K562 (cell line): ENCODE results near the gene GNPAT. TPM values are rescaled to one million over a fixed set of nuclear protein-coding genes. Genes with fewer than 3 reads are reported as not detected.

Experiments
- ATAC-seq: fragments of 200-7000 bp; cut with Tn5 transposase; 3 replicates; pipeline ENCODE4 v1.9.1; 2020; ENCODE audit warnings: moderate library complexity
- BruUV-seq: library from RNA; stranded (reverse); fragments of 400-500 nt; replicated peaks from 2 replicates; lab custom pipeline; 2021; lab: Mats Ljungman, UMichigan
- CTCF ChIA-PET: fragments of 300-600 bp; formaldehyde crosslinking; extraction: SDS; loops from one replicate; lab custom pipeline; 2021; ENCODE audit warnings: low intra/inter-chr PET ratio; lab: Yijun Ruan, JAX
- POLR2A ChIA-PET: fragments of 300-600, 350-650 bp; sonication (Branson Sonifier 250); formaldehyde crosslinking; extraction: SDS; loops from one replicate; lab custom pipeline; 2021; ENCODE audit warnings: antibody characterized with exemption, inconsistent platforms; lab: Yijun Ruan, JAX
- DNase-seq, 4 experiments: peaks; one replicate each; pipeline versions ENCODE4 v3.0.0 to v3.0.0-alpha.2; 2011 to 2018; ENCODE audit warnings: low spot score in 3 of 4, mixed read lengths in 3 of 4; ENCODE audit errors: extremely low read depth in 1 of 4
- FAIRE-seq: peaks from 2 replicates; lab custom pipeline; 2011; peaks lifted over from hg19 to GRCh38; lab: Jason Lieb, UNC
- H2AFZ ChIP-seq: 2 replicates; pipeline ENCODE4 v1.6.0; 2011; ENCODE audit warnings: low read depth, low read length, control low read depth, inconsistent platforms
- H3K27ac ChIP-seq: fragments of 200-600 bp; 3 replicates; pipeline ENCODE4 v1.8.0; 2011; ENCODE audit warnings: low read depth, mild to moderate bottlenecking, control low read depth, inconsistent platforms, low read length, moderate library complexity, mixed read lengths; ENCODE audit errors: extremely low read depth
- H3K27me3 ChIP-seq, 2 experiments: fragments of 300-600 bp in 1 of 2; 2 replicates in 1 of 2; 3 replicates in 1 of 2; pipeline versions ENCODE4 v1.6.0 to v1.8.0; 2011; ENCODE audit warnings: inconsistent platforms in 2 of 2, low read length in 2 of 2, mild to moderate bottlenecking in 1 of 2, mixed read lengths in 1 of 2, moderate library complexity in 1 of 2; ENCODE audit not compliant: control insufficient read depth in 2 of 2, insufficient read depth in 2 of 2
- H3K36me3 ChIP-seq: fragments of 300-600 bp; 3 replicates; pipeline ENCODE4 v1.8.0; 2011; ENCODE audit warnings: mild to moderate bottlenecking, low read length, inconsistent platforms; ENCODE audit not compliant: control insufficient read depth, insufficient read depth
- H3K4me1 ChIP-seq, 2 experiments: fragments of 200-600 bp in 1 of 2; replicated peaks in 1 of 2; 2 replicates in 1 of 2; 3 replicates in 1 of 2; pipeline versions ENCODE4 v1.5.1 to v1.8.0; 2011; ENCODE audit warnings: inconsistent platforms in 2 of 2, low read length in 2 of 2, mild to moderate bottlenecking in 1 of 2, mixed read lengths in 1 of 2, moderate library complexity in 1 of 2; ENCODE audit not compliant: control insufficient read depth in 2 of 2, insufficient read depth in 2 of 2
- H3K4me2 ChIP-seq: 2 replicates; pipeline ENCODE4 v1.6.1; 2011; ENCODE audit warnings: low read length, control low read depth, inconsistent platforms, mixed read lengths; ENCODE audit not compliant: insufficient read depth
- H3K4me3 ChIP-seq: fragments of 200-600 bp; sonication (generic), shearing (Covaris generic); 2 replicates; pipeline ENCODE4 v1.5.1; 2016; ENCODE audit warnings: control low read depth, inconsistent platforms
- H3K79me2 ChIP-seq: fragments of 200-600 bp; 3 replicates; pipeline ENCODE4 v1.8.0; 2011; ENCODE audit warnings: low read length, inconsistent platforms; ENCODE audit not compliant: control insufficient read depth, insufficient read depth
- H3K9ac ChIP-seq, 2 experiments: 2 replicates each; pipeline versions ENCODE4 v1.6.0 to v1.6.1; 2011; ENCODE audit warnings: low read depth in 2 of 2, low read length in 2 of 2, control low read depth in 1 of 2, inconsistent platforms in 1 of 2, mild to moderate bottlenecking in 1 of 2, mixed read lengths in 1 of 2; ENCODE audit not compliant: insufficient read depth in 1 of 2
- H3K9me1 ChIP-seq: one replicate; pipeline ENCODE4 v1.6.0; 2011; ENCODE audit warnings: inconsistent platforms, mild to moderate bottlenecking, low read length, moderate library complexity; ENCODE audit not compliant: control insufficient read depth, insufficient read depth
- H3K9me3 ChIP-seq: replicated peaks from 2 replicates; pipeline ENCODE4 v1.5.1; 2011; ENCODE audit warnings: low read depth, low read length, inconsistent platforms; ENCODE audit not compliant: control insufficient read depth, insufficient read depth
- H4K20me1 ChIP-seq: replicated peaks from 2 replicates; pipeline ENCODE4 v1.6.1; 2011; ENCODE audit warnings: low read length, inconsistent platforms, mixed read lengths; ENCODE audit not compliant: control insufficient read depth, insufficient read depth
- EP400 ChIP-seq: fragments of 450-650 bp; IDR thresholded peaks from 2 replicates; pipeline ENCODE4 v1.6.1; 2017; ENCODE audit warnings: antibody characterized with exemption, mild to moderate bottlenecking, moderate library complexity
- ESRRB ChIP-seq: fragments of 250-450 bp; sonication (Bioruptor Pico); IDR thresholded peaks from 2 replicates; pipeline ENCODE4 v1.5.0; 2020; ENCODE audit warnings: mild to moderate bottlenecking, moderate library complexity, borderline replicate concordance
- FOSL1 ChIP-seq: fragments of 200-800 bp; sonication (Bioruptor generic); conservative IDR thresholded peaks from 2 replicates; pipeline ENCODE4 v1.6.1; 2016; ENCODE audit warnings: missing genetic modification characterization, missing compliant biosample characterization
- GABPA ChIP-seq: fragments of 200-800 bp; sonication (Bioruptor generic); conservative IDR thresholded peaks from 2 replicates; pipeline ENCODE4 v1.6.1; 2016; ENCODE audit warnings: low read depth, missing genetic modification characterization, missing compliant biosample characterization
- GTF2A2 ChIP-seq: IDR thresholded peaks from 2 replicates; pipeline ENCODE4 v1.6.1; 2016; ENCODE audit warnings: mild to moderate bottlenecking, missing genetic modification characterization, missing compliant biosample characterization
- KLF16 ChIP-seq: IDR thresholded peaks from 2 replicates; pipeline ENCODE4 v1.6.1; 2016; ENCODE audit warnings: antibody characterized with exemption
- POLR2AphosphoS2 ChIP-seq: IDR thresholded peaks from 2 replicates; pipeline ENCODE4 v1.6.1; 2012; ENCODE audit warnings: low read length, improper control_type of control experiment
- PRMT5 ChIP-seq: sonication (generic); formaldehyde crosslinking; IDR thresholded peaks from 2 replicates; pipeline ENCODE4 v1.5.0; 2020; ENCODE audit warnings: missing genetic modification reagents
- SMAD1 ChIP-seq: fragments of 150-350 bp; IDR thresholded peaks from 2 replicates; pipeline ENCODE4 v1.6.1; 2014; ENCODE audit warnings: low read length, low read depth; ENCODE audit not compliant: partially characterized antibody
- TCFL5 ChIP-seq: fragments of 250-450 bp; sonication (Bioruptor Pico); conservative IDR thresholded peaks from 2 replicates; pipeline ENCODE4 v1.6.1; 2021; ENCODE audit warnings: mild to moderate bottlenecking, moderate library complexity, matching md5 sums
- ZBTB17 ChIP-seq: fragments of 450-650 bp; formaldehyde crosslinking; IDR thresholded peaks from 2 replicates; pipeline ENCODE4 v1.4.0; 2020; ENCODE audit warnings: mild to moderate bottlenecking
- ZEB2 ChIP-seq: fragments of 450-650 bp; IDR thresholded peaks from 2 replicates; pipeline ENCODE4 v1.6.1; 2016
- ZNF175 ChIP-seq: fragments of 200-800 bp; sonication (Bioruptor generic); IDR thresholded peaks from 2 replicates; pipeline ENCODE4 v1.6.1; 2016; ENCODE audit warnings: low read depth, mild to moderate bottlenecking, missing genetic modification characterization, missing compliant biosample characterization
- ZNF668 ChIP-seq: fragments of 250-450 bp; sonication (Bioruptor Pico); IDR thresholded peaks from 2 replicates; pipeline ENCODE4 v1.8.0; 2022; ENCODE audit warnings: mild to moderate bottlenecking, inconsistent platforms
- WGBS: fragments of 100-300 bp; shearing (Covaris generic); methylation state at CpG from one replicate; pipeline ENCODE4 v1.1.6; 2016; ENCODE audit warnings: low coverage, mixed read lengths; ENCODE audit not compliant: insufficient coverage; ENCODE audit errors: missing lambda C conversion rate; 5-methylcytosine and 5-hydroxymethylcytosine counted together
- in situ Hi-C: fragments of 300-500 bp; cut with MboI; formaldehyde crosslinking; loops from 4 replicates; pipeline ENCODE4 v1.15.0; 2018; ENCODE audit warnings: inconsistent platforms, mixed read lengths
- intact Hi-C: fragments of 100-400 bp; cut with micrococcal nuclease; formaldehyde crosslinking; loops from 2 replicates; pipeline ENCODE4 v1.14.2; 2022
- polyA plus RNA-seq, 8 experiments: library from polyadenylated mRNA; depleted of rRNA in 4 of 8; stranded (reverse) in 5 of 8; unstranded in 3 of 8; fragments of >200 nt; fragmentation: Nextera tagmentation in 2 of 8; fragmentation: Illumina TruSeq in 1 of 8; extraction: Ambion mirVana in 2 of 8; extraction: Trizol in 1 of 8; gene quantifications; 2 replicates each; pipeline versions ENCODE4 v1.2.1 to v1.2.3, GENCODE V29; 2011 to 2014; ENCODE audit warnings: inconsistent platforms in 1 of 8, missing spikeins in 1 of 8
- total RNA-seq, 7 experiments: library from RNA; depleted of rRNA in 6 of 7; stranded (reverse); fragments of >200 nt in 6 of 7; fragmentation: Illumina TruSeq in 2 of 7; extraction: Trizol in 2 of 7; gene quantifications; 2 replicates each; pipeline versions ENCODE4 v1.2.1 to v1.2.3, GENCODE V29; 2011 to 2021; ENCODE audit warnings: low replicate concordance in 1 of 7
- TF ChIP-seq, protein P1 (sequence below): fragments of 250-450 bp; sonication (Bioruptor Pico); IDR thresholded peaks from 2 replicates; pipeline ENCODE4 v1.4.0; 2020
- TF ChIP-seq, protein P2 (sequence below): fragments of 200-800 bp; sonication (Bioruptor generic); IDR thresholded peaks from 2 replicates; pipeline ENCODE4 v1.6.1; 2017; ENCODE audit warnings: missing genetic modification characterization, missing compliant biosample characterization

Gene GNPAT
- total and polyA plus RNA-seq, 9 of the 15 experiments (the other 6 are each of a cell fraction or from before 2014, with no cell fraction given), result 32.1 to 68.8 (median 50.7) TPM

- Histone ChIP-seq H3K36me3 (peaks cover 30% of the 10 kb centered on the region), H3K9me1 (no peaks in the 10 kb centered on the region), H3K4me2 (peak overlapping the region; percentile 89), H2AFZ (peak overlapping the region; percentile 93; the same call in 1 of the 2 replicates), H3K4me1 (peaks cover 9 to 18% of the 10 kb centered on the region in 2 experiments; a peak in 3 of 5 replicates), H3K9ac (peak overlapping the region in 1 of 2 experiments; percentile 89; a peak in 3 of 4 replicates), H3K9me3 (no peaks in the 10 kb centered on the region), H3K27ac (no peak overlapping the region; the same call in 2 of the 3 replicates), H3K27me3 (no peaks in the 10 kb centered on the region), H4K20me1 (0 out of 2 replicates have a peak, but pooled peaks cover 2% of the 10 kb centered on the region), H3K4me3 (peak overlapping the region; percentile 62), H3K79me2 (peaks cover 77% of the 10 kb centered on the region)
- CTCF ChIA-PET, result no interaction called here
- peak in 2 of 4 experiments; percentile 19 to 23 for DNase-seq
- no peak for ATAC-seq
- 17% methylated on average over 5 of the region's 5 CpGs for WGBS
- POLR2A ChIA-PET, result interaction anchor here (0.7 to 1.4 kb wide), 4 partner anchors 23 to 96 kb away, joined by 3 to 4 read pairs (median 3); partner anchors contain the start of genes EXOC8 and SPRTN
- intact Hi-C loops (loop anchor here (5.0 kb wide), 1 partner anchor 180 kb away; the partner anchor contains the start of gene EGLN1), in situ Hi-C loops (no loop called here)
- FAIRE-seq, result peak; percentile 59
- no TSS peak for BruUV-seq
- TF ChIP-seq EP400 (no peak), ZEB2 (no peak), ZBTB17 (CRISPR knock-in tag) (no peak), KLF16 (no peak), FOSL1 (tag) (no peak), ZNF175 (CRISPR knock-in tag) (0 out of 2 replicates have a peak, but pooled peaks have one; percentile 54), PRMT5 (CRISPR knock-in tag) (no peak), SMAD1 (no peak), ZNF668 (CRISPR knock-in tag) (no peak), POLR2AphosphoS2 (no peak), ESRRB (CRISPR knock-in tag) (no peak), GABPA (tag) (no peak), TCFL5 (CRISPR knock-in tag) (no peak), GTF2A2 (tag) (no peak)
- TF ChIP-seq, protein P1, sequence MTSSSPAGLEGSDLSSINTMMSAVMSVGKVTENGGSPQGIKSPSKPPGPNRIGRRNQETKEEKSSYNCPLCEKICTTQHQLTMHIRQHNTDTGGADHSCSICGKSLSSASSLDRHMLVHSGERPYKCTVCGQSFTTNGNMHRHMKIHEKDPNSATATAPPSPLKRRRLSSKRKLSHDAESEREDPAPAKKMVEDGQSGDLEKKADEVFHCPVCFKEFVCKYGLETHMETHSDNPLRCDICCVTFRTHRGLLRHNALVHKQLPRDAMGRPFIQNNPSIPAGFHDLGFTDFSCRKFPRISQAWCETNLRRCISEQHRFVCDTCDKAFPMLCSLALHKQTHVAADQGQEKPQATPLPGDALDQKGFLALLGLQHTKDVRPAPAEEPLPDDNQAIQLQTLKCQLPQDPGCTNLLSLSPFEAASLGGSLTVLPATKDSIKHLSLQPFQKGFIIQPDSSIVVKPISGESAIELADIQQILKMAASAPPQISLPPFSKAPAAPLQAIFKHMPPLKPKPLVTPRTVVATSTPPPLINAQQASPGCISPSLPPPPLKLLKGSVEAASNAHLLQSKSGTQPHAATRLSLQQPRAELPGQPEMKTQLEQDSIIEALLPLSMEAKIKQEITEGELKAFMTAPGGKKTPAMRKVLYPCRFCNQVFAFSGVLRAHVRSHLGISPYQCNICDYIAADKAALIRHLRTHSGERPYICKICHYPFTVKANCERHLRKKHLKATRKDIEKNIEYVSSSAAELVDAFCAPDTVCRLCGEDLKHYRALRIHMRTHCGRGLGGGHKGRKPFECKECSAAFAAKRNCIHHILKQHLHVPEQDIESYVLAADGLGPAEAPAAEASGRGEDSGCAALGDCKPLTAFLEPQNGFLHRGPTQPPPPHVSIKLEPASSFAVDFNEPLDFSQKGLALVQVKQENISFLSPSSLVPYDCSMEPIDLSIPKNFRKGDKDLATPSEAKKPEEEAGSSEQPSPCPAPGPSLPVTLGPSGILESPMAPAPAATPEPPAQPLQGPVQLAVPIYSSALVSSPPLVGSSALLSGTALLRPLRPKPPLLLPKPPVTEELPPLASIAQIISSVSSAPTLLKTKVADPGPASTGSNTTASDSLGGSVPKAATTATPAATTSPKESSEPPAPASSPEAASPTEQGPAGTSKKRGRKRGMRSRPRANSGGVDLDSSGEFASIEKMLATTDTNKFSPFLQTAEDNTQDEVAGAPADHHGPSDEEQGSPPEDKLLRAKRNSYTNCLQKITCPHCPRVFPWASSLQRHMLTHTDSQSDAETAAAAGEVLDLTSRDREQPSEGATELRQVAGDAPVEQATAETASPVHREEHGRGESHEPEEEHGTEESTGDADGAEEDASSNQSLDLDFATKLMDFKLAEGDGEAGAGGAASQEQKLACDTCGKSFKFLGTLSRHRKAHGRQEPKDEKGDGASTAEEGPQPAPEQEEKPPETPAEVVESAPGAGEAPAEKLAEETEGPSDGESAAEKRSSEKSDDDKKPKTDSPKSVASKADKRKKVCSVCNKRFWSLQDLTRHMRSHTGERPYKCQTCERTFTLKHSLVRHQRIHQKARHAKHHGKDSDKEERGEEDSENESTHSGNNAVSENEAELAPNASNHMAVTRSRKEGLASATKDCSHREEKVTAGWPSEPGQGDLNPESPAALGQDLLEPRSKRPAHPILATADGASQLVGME (CRISPR knock-in tag), result no peak
- TF ChIP-seq, protein P2, sequence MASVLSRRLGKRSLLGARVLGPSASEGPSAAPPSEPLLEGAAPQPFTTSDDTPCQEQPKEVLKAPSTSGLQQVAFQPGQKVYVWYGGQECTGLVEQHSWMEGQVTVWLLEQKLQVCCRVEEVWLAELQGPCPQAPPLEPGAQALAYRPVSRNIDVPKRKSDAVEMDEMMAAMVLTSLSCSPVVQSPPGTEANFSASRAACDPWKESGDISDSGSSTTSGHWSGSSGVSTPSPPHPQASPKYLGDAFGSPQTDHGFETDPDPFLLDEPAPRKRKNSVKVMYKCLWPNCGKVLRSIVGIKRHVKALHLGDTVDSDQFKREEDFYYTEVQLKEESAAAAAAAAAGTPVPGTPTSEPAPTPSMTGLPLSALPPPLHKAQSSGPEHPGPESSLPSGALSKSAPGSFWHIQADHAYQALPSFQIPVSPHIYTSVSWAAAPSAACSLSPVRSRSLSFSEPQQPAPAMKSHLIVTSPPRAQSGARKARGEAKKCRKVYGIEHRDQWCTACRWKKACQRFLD (CRISPR knock-in tag), result no peak
Observed at GRCh38 chr1:231242516-231243198, 1.6 kb downstream of the GNPAT start.
